Measurements from ENCODE around the gene SBF2. TPM values are rescaled to one million over a fixed set of nuclear protein-coding genes. Genes with fewer than 3 reads are reported as not detected.

The SBF2 gene
- total RNA-seq, 1 experiment from 2014 or later: 30.2 TPM

- H3K36me3 Mint-ChIP-seq (ENCODE audit: insufficient read depth in 1 of 3, low read depth in 3 of 3): peaks cover 2 to 10% (median 2%) of the 10 kb centered on the region in 3 experiments; a peak in 6 of 7 replicates
- Histone ChIP-seq H3K4ac (ENCODE audit: low read depth, low read length) (no peak overlapping the region), H3K4me1 (ENCODE audit: insufficient read depth, low read length) (no peaks in the 10 kb centered on the region), H3K79me1 (ENCODE audit: insufficient read depth, low read depth, low read length, poor library complexity, severe bottlenecking) (no peaks in the 10 kb centered on the region), H3K23me2 (ENCODE audit: insufficient read length, low read depth, low read length, poor library complexity, severe bottlenecking) (no peaks in the 10 kb centered on the region), H2BK5ac (ENCODE audit: insufficient read length, low read length) (no peak overlapping the region), H3K9ac (ENCODE audit: extremely low read depth, insufficient read length, low read length) (no peak overlapping the region), H2BK20ac (ENCODE audit: low read depth, low read length, poor library complexity, severe bottlenecking) (no peak overlapping the region), H3K14ac (ENCODE audit: insufficient read depth, low read length) (0 out of 2 replicates have a peak overlapping the region, but pooled peaks have one; percentile 4), H3K79me2 (ENCODE audit: insufficient read depth, low read length) (no peaks in the 10 kb centered on the region), H3K27me3 (ENCODE audit: insufficient read depth, low read length) (no peaks in the 10 kb centered on the region), H3K9me3 (ENCODE audit: control insufficient read depth, low read depth, low read length) (no peaks in the 10 kb centered on the region), H3K27ac (ENCODE audit: insufficient read length, low read depth, low read length) (no peak overlapping the region), H3K18ac (ENCODE audit: insufficient read length, low read depth, low read length) (no peak overlapping the region), H4K20me1 (ENCODE audit: control insufficient read depth, insufficient read depth, insufficient read length) (no peaks in the 10 kb centered on the region), H2AK5ac (ENCODE audit: insufficient read length, low read length) (no peak overlapping the region), H3K56ac (ENCODE audit: insufficient read length, low read depth, low read length) (no peak overlapping the region), H3T11ph (ENCODE audit: low read length) (no peak overlapping the region), H4K91ac (ENCODE audit: insufficient read length, low read depth, low read length) (no peak overlapping the region), H2AFZ (ENCODE audit: low read length) (no peak overlapping the region), H4K8ac (replicated peaks; ENCODE audit: insufficient read length, low read depth, low read length) (no peak overlapping the region), H2BK120ac (ENCODE audit: low read depth, low read length, poor library complexity, severe bottlenecking) (no peak overlapping the region), H3K23ac (ENCODE audit: insufficient read length, low read depth, low read length) (no peak overlapping the region), H2BK15ac (ENCODE audit: low read depth, low read length) (no peak overlapping the region), H2BK12ac (ENCODE audit: insufficient read length, low read depth, low read length) (no peak overlapping the region), H4K5ac (ENCODE audit: insufficient read length, low read depth, low read length) (no peak overlapping the region), H3K4me2 (ENCODE audit: insufficient read depth, insufficient read length, low read length) (no peak overlapping the region)
- H3K9me3 Mint-ChIP-seq: peaks cover 11 to 14% of the 10 kb centered on the region in 2 experiments; a peak in 4 of 5 replicates
- WGBS (ENCODE audit: extremely low coverage, insufficient read length, low lambda C conversion rate): no CpG with 5 or more reads among the region's 17 CpGs
- peak; percentile 48 for DNase-seq
- no peak overlapping the region for H3K4me3 Mint-ChIP-seq
- TF ChIP-seq CTCF (conservative IDR thresholded peaks at IDR 0.05): no peak
- H3K27ac Mint-ChIP-seq: no peak overlapping the region; a peak in 1 of 7 replicates
- H3K4me1 Mint-ChIP-seq: peaks cover 0 to 11% of the 10 kb centered on the region in 2 experiments; a peak in 3 of 4 replicates
- H3K27me3 Mint-ChIP-seq (ENCODE audit: low read depth): no peaks in the 10 kb centered on the region
These were observed 138.1 kb downstream of the SBF2 start for GRCh38 chr11:10155793-10156490.

Measured in H9 (cell line).